ENCODE measurements around the gene NDFIP1.

DNA sequence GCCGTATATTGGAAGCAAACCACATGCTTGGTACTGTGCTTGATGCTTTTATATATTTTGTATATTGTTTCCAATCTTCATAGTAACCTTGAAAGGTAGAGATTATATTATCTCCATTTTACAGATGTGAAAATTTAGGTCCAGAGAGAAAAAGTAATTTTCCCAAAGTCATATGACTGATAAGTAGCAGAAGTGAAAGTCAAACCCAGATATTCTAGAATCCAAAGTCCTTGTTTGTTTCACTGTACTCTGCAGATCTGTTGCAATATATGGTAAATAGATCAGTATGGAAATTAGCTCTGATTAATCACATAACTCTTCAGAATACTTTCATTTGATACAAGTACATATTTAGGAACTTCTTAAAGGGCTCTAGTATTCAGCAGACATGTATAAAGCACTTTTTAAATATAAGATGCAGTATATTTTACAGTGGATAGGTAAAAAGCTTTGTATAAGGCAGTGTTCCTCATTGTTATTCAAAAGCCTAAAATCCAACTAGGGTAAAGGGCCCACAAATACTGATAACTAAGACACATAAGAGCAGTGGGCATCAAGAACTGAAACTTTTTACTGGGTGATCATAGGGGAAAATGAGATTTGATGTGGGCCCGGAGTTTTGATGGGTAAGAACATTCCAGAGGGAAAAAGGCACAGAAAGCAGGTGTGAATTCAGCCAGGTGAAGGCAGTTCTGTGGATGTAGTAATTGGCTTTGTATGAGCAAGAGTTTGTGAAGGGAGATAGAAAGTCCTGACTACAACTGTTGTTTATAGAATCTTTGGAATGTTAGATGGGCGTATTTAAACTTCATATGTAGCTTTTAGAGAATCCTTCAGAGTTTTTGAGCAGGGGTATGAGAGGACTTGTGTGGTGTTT is 25.0 kb downstream of the NDFIP1 start:
- TF ChIP-seq, protein P1, sequence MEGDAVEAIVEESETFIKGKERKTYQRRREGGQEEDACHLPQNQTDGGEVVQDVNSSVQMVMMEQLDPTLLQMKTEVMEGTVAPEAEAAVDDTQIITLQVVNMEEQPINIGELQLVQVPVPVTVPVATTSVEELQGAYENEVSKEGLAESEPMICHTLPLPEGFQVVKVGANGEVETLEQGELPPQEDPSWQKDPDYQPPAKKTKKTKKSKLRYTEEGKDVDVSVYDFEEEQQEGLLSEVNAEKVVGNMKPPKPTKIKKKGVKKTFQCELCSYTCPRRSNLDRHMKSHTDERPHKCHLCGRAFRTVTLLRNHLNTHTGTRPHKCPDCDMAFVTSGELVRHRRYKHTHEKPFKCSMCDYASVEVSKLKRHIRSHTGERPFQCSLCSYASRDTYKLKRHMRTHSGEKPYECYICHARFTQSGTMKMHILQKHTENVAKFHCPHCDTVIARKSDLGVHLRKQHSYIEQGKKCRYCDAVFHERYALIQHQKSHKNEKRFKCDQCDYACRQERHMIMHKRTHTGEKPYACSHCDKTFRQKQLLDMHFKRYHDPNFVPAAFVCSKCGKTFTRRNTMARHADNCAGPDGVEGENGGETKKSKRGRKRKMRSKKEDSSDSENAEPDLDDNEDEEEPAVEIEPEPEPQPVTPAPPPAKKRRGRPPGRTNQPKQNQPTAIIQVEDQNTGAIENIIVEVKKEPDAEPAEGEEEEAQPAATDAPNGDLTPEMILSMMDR (IDR thresholded peaks at IDR 0.05), result no peak
- TF ChIP-seq POLR2A (IDR thresholded peaks at IDR 0.05), result no peak

Data from Peyer's patch (tissue), 4 donors.